ENCODE data around the gene ANKS3.

The ANKS3 gene

DNA sequence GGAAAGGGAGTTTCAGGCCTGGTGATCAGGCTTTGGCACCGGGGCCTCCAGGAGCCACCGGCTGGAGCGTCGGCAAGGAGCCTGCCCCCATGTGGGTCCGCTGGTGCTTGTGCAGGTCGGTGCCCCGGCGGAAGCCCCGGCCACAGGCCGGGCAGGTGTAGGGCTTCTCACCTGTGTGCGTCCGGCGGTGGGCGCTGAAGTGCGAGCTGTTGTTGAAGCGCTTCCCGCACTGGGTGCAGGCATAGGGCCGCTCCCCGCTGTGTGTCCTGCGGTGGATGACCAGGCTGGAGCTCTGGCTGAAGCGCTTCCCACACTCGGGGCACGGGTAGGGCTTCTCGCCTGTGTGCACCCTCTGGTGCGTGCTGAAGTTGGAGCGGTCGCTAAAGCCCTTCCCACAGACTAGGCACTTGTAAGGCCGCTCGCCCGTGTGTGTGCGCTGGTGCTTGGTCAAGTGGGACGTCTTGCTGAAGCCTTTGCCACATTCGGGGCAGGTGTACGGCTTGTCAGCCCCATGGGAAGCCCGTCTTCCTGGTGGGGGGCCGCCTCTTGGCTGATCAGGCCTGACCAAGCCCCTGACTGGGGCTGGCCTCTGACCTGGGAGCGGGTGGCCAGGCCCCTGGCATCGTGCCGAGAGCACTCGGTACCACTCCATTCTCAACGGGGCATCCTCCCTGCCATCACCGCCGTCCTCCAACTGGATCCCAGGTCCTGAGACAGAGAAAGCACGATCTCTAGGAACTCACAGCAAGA is 18.5 kb upstream of the ANKS3 start:
- Histone ChIP-seq H3K36me3 (ENCODE audit: control insufficient read depth, insufficient read depth, low read length) (peaks cover 61% of the 10 kb centered on the region), H3K9me3 (ENCODE audit: control insufficient read depth, insufficient read depth, low read length) (no peaks in the 10 kb centered on the region; the same call in 1 of the 2 replicates), H3K9ac (ENCODE audit: low read depth, low read length) (no peak overlapping the region), H3K27me3 (ENCODE audit: control insufficient read depth, insufficient read depth, low read length) (no peaks in the 10 kb centered on the region), H3K27ac (ENCODE audit: low read depth, low read length) (no peak overlapping the region), H3K4me1 (ENCODE audit: control insufficient read depth, insufficient read depth, low read length) (no peaks in the 10 kb centered on the region), H3K4me3 (ENCODE audit: low read depth, low read length) (no peak overlapping the region)

DNA sequence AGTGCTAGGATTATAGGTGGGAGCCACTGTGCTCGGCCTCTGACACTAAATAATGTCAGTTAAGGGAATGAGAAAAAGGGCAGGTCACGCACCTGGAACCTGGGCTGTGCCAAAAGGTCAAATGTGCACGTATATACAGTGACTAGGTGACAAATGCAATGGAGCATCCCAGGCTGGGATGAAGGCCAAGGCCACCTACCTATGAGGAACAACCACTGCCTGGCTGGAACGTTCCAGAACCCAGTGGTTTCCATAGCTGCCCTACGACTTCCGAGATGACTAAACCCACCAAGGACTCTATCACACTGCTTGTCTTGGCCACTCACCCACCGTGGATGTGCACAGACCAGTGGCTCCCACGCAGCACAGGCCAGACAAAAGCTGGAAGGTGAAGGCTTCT is 16.8 kb upstream of the ANKS3 start:
- H3K4me1 ChIP-seq (ENCODE audit: control insufficient read depth, insufficient read depth, low read length) = no peaks in the 10 kb centered on the region
- H3K9ac ChIP-seq (ENCODE audit: low read depth, low read length) = no peak overlapping the region
- no peaks in the 10 kb centered on the region for H3K27me3 ChIP-seq (ENCODE audit: control insufficient read depth, insufficient read depth, low read length)
- no peaks in the 10 kb centered on the region; the same call in 1 of the 2 replicates for H3K9me3 ChIP-seq (ENCODE audit: control insufficient read depth, insufficient read depth, low read length)
- H3K27ac ChIP-seq (ENCODE audit: low read depth, low read length) = no peak overlapping the region
- peaks cover 51% of the 10 kb centered on the region for H3K36me3 ChIP-seq (ENCODE audit: control insufficient read depth, insufficient read depth, low read length)
- H3K4me3 ChIP-seq (ENCODE audit: low read depth, low read length) = no peak overlapping the region

DNA sequence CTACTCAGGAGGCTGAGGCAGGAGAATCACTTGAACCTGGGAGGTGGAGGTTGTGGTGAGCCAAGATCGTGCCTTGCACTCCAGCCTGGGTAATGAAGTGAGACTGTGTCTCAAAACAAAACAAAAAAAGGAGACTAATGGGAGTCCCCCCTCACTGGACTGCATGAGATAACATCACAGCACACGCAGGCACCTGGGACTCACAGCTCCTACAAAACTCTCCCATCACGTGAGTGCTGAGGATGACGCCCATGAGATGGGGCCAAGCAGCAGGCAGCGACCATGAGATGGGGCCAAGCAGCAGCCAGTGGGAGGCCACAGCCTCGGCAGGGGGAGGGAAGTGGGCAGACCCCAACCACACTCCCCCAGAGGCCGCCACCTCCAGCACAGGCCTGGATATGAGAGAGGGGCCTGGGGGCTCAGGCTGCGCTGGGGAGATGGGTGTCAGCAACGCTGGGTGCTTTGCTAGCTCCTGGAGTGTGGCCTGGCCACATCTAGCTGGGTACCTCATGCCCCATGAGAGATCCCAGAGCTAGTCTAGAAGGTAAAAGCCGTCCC is 15.7 kb upstream of the ANKS3 start:
- Histone ChIP-seq H3K27ac (ENCODE audit: low read depth, low read length) (no peak overlapping the region), H3K27me3 (ENCODE audit: control insufficient read depth, insufficient read depth, low read length) (no peaks in the 10 kb centered on the region), H3K9ac (ENCODE audit: low read depth, low read length) (no peak overlapping the region), H3K9me3 (ENCODE audit: control insufficient read depth, insufficient read depth, low read length) (no peaks in the 10 kb centered on the region), H3K4me3 (ENCODE audit: low read depth, low read length) (no peak overlapping the region), H3K36me3 (ENCODE audit: control insufficient read depth, insufficient read depth, low read length) (peaks cover 41% of the 10 kb centered on the region), H3K4me1 (ENCODE audit: control insufficient read depth, insufficient read depth, low read length) (no peaks in the 10 kb centered on the region; the same call in 1 of the 2 replicates)

DNA sequence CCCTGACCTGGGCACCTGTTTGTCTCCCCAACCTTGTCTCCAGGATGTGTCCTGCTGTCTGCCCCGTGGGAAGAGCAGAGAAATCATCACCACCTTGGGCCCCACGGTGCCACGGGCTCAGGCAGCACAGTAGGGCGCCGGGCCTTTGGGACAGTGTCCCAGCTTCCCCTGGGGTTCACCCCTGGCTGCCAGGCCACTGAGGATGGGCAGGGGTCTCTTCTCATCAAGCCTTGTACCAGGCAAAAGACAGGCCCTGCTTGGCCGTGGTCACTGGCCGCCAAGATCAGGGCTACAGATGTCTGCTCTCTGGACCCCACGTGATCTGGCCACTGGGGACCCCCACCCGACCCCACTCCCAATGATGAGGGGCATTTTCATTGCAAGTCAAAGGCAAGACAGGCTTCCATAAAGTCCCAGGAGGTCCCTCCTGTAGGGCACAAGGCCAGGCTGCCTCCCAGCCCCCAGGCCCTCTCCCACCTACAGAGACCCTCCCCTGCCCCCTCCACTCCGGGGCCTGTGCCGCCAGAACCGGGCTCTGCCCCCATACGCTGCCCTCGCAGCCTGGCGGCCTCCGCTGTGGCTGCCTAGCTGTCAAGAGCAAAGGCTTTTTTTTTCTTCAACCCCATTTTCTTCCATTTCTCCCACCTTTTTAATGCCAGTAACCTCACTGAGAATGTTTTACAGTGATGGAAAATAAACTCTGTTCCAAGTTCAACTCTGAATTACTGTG is 14.8 kb upstream of the ANKS3 start:
- Histone ChIP-seq H3K4me3 (ENCODE audit: low read depth, low read length) (no peak overlapping the region), H3K27ac (ENCODE audit: low read depth, low read length) (no peak overlapping the region), H3K27me3 (ENCODE audit: control insufficient read depth, insufficient read depth, low read length) (no peaks in the 10 kb centered on the region), H3K9me3 (ENCODE audit: control insufficient read depth, insufficient read depth, low read length) (no peaks in the 10 kb centered on the region), H3K4me1 (ENCODE audit: control insufficient read depth, insufficient read depth, low read length) (no peaks in the 10 kb centered on the region; the same call in 1 of the 2 replicates), H3K36me3 (ENCODE audit: control insufficient read depth, insufficient read depth, low read length) (peaks cover 38% of the 10 kb centered on the region), H3K9ac (ENCODE audit: low read depth, low read length) (no peak overlapping the region)

DNA sequence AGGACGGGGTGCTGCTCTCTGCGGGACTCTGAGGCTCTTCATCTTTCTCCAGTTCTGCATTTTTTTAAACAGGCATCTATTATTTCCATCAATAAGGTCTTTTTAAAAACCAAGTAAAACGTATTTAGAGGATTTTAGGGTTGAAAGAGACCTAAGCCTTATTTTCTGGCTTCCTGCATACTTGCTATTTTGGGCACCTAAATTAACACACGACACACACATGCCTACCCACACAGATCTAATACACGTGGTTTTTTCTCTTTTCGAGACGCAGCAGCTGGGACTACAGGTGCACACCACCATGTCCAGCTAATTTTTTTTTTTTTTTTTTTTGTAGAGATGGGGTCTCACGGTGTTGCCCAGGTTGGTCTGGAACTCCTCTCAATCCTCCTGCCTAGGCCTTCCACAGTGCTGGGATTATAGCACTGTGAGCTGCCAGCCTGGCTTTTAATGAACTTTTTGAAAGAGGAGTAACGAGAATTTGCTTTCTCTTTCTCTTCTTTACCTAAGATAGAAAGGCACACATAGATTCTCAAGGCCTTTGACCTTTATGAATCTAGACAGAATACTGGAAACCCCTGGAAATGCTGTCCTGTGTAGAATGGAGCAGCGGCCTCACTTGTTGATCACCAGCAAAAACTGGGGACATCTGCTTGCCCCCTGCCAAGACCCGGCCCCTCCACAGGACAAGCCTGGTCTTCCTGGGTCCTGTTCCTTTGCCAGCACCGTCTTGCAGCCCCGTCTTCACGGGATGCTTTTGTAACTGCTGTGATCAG is 14.0 kb upstream of the ANKS3 start:
- no peaks in the 10 kb centered on the region; the same call in 1 of the 2 replicates for H3K4me1 ChIP-seq (ENCODE audit: control insufficient read depth, insufficient read depth, low read length)
- peaks cover 31% of the 10 kb centered on the region for H3K36me3 ChIP-seq (ENCODE audit: control insufficient read depth, insufficient read depth, low read length)
- H3K27ac ChIP-seq (ENCODE audit: low read depth, low read length) = no peak overlapping the region
- H3K9me3 ChIP-seq (ENCODE audit: control insufficient read depth, insufficient read depth, low read length) = no peaks in the 10 kb centered on the region
- no peaks in the 10 kb centered on the region for H3K27me3 ChIP-seq (ENCODE audit: control insufficient read depth, insufficient read depth, low read length)
- H3K4me3 ChIP-seq (ENCODE audit: low read depth, low read length) = no peak overlapping the region
- H3K9ac ChIP-seq (ENCODE audit: low read depth, low read length) = no peak overlapping the region

DNA sequence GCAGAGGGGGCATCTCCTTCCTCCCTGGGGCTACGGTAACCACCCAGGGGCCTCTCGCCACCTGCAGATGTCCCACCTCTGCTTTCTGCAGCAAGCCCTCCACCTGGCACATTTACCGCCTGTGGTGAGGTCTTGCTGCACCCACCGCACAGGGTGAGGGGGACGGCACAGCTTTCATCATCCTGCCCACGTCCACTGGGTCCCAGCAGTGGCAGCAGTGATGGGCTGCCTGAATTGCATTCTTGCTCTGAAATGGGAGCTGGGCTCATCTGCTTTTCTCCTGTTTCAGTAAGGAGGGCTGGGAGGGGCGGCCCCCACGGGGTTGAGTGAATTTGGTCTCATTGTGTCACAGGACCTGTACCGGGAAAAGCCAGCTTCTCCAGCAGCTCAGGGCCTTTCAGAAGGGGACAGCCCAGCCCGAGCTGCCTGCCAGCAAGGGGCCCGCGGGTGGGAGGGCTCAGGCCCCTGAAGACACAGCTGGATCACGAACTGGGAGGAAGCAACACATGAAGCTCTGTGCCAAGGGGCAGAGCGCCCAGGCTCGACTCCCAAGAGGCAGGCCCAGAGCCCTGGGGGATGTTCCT is 13.0 kb upstream of the ANKS3 start:
- Histone ChIP-seq H3K27me3 (ENCODE audit: control insufficient read depth, insufficient read depth, low read length) (no peaks in the 10 kb centered on the region), H3K4me3 (ENCODE audit: low read depth, low read length) (no peak overlapping the region), H3K9me3 (ENCODE audit: control insufficient read depth, insufficient read depth, low read length) (no peaks in the 10 kb centered on the region), H3K27ac (ENCODE audit: low read depth, low read length) (no peak overlapping the region), H3K9ac (ENCODE audit: low read depth, low read length) (no peak overlapping the region), H3K36me3 (ENCODE audit: control insufficient read depth, insufficient read depth, low read length) (peaks cover 21% of the 10 kb centered on the region), H3K4me1 (ENCODE audit: control insufficient read depth, insufficient read depth, low read length) (no peaks in the 10 kb centered on the region; the same call in 1 of the 2 replicates)

DNA sequence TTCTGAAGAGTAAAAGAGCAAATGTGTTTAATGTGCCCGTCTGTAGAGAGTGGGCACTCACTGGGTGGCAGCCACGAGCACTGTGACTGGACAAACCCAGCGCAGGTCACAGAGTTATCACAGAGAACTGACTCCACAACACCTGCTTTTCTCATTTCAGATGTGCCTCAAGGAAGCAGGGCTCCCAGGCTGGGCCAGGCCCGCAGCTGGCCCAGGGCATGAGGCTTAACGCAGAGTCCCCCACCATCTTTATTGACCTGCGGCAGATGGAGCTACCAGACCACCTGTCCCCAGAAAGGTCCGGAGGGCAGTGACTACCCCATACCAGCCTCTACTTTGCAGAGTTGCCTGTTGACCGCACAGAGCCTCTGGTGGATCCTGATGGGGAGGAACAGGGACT is 12.1 kb upstream of the ANKS3 start:
- Histone ChIP-seq H3K27me3 (ENCODE audit: control insufficient read depth, insufficient read depth, low read length) (no peaks in the 10 kb centered on the region), H3K27ac (ENCODE audit: low read depth, low read length) (no peak overlapping the region), H3K36me3 (ENCODE audit: control insufficient read depth, insufficient read depth, low read length) (peaks cover 12% of the 10 kb centered on the region), H3K4me1 (ENCODE audit: control insufficient read depth, insufficient read depth, low read length) (no peaks in the 10 kb centered on the region; the same call in 1 of the 2 replicates), H3K9me3 (ENCODE audit: control insufficient read depth, insufficient read depth, low read length) (no peaks in the 10 kb centered on the region), H3K4me3 (ENCODE audit: low read depth, low read length) (no peak overlapping the region), H3K9ac (ENCODE audit: low read depth, low read length) (no peak overlapping the region)

DNA sequence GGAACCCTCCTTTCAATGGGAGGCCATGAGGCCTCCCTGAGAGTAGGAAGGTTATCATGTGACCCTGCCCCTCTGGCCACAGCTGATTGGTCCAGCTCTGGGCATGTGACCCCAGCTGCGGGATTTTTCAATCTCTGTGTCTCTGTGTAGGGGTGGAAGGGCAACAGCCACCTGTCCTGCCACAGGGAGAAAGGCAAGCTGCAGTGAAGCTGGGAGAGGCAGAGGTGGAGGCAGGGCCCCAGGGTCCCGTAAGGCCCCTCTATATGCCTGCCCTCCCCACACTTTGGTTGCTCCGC is 11.2 kb upstream of the ANKS3 start:
- Histone ChIP-seq H3K9ac (ENCODE audit: low read depth, low read length) (no peak overlapping the region), H3K4me3 (ENCODE audit: low read depth, low read length) (no peak overlapping the region), H3K36me3 (ENCODE audit: control insufficient read depth, insufficient read depth, low read length) (peaks cover 6% of the 10 kb centered on the region; the same call in 1 of the 2 replicates), H3K4me1 (ENCODE audit: control insufficient read depth, insufficient read depth, low read length) (no peaks in the 10 kb centered on the region; the same call in 1 of the 2 replicates), H3K27me3 (ENCODE audit: control insufficient read depth, insufficient read depth, low read length) (no peaks in the 10 kb centered on the region), H3K9me3 (ENCODE audit: control insufficient read depth, insufficient read depth, low read length) (no peaks in the 10 kb centered on the region), H3K27ac (ENCODE audit: low read depth, low read length) (no peak overlapping the region)

DNA sequence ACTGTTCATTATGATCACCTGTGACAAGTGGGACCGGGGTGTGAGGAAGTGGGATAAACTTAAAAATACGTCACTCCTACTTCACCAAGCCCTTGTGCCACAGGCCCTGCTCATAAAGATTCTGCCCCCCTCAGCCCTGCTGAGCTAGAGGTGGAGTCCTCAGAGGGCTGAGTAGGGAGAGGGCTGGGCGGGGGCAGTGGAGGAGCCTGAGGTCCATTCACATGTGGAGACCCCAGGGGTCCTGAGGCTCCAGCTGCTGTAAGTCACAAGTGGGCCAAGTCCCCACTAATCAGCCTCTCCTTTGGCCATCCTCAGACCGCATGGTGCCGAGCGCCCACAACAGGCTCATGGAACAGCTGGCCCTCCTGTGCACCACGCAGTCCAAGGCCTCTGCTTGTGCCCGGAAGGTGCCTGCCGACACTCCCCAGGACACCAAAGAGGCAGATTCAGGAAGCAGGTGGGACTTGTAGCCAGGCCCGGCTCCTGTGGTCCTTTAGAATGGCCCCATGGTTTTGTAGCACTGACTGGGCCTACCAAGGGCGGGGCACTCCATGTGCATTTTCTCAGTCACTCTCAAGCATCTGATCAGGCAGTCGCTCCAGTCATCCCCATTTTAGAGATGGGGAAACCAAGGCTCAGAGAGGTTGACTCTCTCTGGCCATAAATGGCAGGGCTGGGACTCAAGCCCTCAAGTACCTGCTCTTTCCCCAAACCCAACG is 10.6 kb upstream of the ANKS3 start:
- Histone ChIP-seq H3K9ac (ENCODE audit: low read depth, low read length) (no peak overlapping the region), H3K4me3 (ENCODE audit: low read depth, low read length) (no peak overlapping the region), H3K9me3 (ENCODE audit: control insufficient read depth, insufficient read depth, low read length) (no peaks in the 10 kb centered on the region), H3K27me3 (ENCODE audit: control insufficient read depth, insufficient read depth, low read length) (no peaks in the 10 kb centered on the region), H3K4me1 (ENCODE audit: control insufficient read depth, insufficient read depth, low read length) (no peaks in the 10 kb centered on the region; the same call in 1 of the 2 replicates), H3K36me3 (ENCODE audit: control insufficient read depth, insufficient read depth, low read length) (0 out of 2 replicates have a peak, but pooled peaks cover under 1% of the 10 kb centered on the region), H3K27ac (ENCODE audit: low read depth, low read length) (no peak overlapping the region)

DNA sequence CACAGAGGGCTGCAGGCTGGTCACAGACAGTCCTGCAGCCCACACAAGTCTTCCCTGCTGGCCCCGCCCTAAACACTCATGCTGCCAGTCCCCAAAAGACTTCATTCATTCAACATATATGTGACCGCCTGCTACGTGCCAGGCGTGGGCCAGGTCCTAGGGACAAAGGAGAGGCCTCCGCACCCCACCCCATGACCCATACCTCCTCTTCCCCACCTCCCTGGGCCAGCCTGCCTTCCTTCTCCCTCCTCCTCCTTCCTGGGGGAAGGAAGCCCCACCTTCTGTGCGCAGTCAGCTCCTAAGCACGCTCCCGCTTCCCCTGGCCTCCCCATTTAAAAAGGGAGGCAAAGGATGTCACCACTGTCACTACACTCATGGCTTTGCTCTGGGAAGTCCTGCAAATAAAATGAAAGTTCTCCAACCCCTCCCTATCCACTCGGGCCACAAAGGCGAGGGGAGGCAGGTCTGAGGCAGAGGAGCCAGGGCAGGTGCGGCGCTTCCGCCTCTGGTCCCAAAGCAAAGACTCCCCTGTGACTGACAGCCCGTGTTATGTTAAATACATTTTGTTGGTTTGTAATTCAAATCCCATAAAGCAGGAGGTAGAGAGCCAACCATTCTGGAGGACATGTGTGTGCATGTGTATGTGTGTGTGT is 9.3 kb upstream of the ANKS3 start:
- no peaks in the 10 kb centered on the region for H3K27me3 ChIP-seq (ENCODE audit: control insufficient read depth, insufficient read depth, low read length)
- no peak overlapping the region for H3K4me3 ChIP-seq (ENCODE audit: low read depth, low read length)
- no peak overlapping the region for H3K27ac ChIP-seq (ENCODE audit: low read depth, low read length)
- H3K4me1 ChIP-seq (ENCODE audit: control insufficient read depth, insufficient read depth, low read length) = no peaks in the 10 kb centered on the region; the same call in 1 of the 2 replicates
- H3K36me3 ChIP-seq (ENCODE audit: control insufficient read depth, insufficient read depth, low read length) = no peaks in the 10 kb centered on the region
- no peak overlapping the region for H3K9ac ChIP-seq (ENCODE audit: low read depth, low read length)
- H3K9me3 ChIP-seq (ENCODE audit: control insufficient read depth, insufficient read depth, low read length) = no peaks in the 10 kb centered on the region
